Caco-2 (cell line): Measurements from ENCODE around the gene DUSP14. TPM values are rescaled to one million over a fixed set of nuclear protein-coding genes. Genes with fewer than 3 reads are reported as not detected.

ENCODE experiments used
- BruUV-seq: library from RNA; stranded (reverse); fragments of 400-500 nt; replicated peaks from 2 replicates; lab custom pipeline; 2021; lab: Mats Ljungman, UMichigan
- CTCF ChIA-PET: fragments of 300-600 bp; sonication (Branson Sonifier 250); formaldehyde crosslinking; loops from one replicate; lab custom pipeline; 2022; ENCODE audit warnings: antibody characterized with exemption; lab: Charles Lee
- POLR2A ChIA-PET: fragments of 300-600 bp; sonication (Branson Sonifier 250); formaldehyde crosslinking; loops from one replicate; lab custom pipeline; 2022; ENCODE audit warnings: antibody characterized with exemption; lab: Charles Lee
- DNase-seq, 2 experiments: peaks; one replicate each; pipeline versions ENCODE4 v3.0.0 to v3.0.0-alpha.2; 2020 to 2022
- H3K27me3 ChIP-seq: replicated peaks from 2 replicates; pipeline ENCODE4 v1.6.0; 2011; ENCODE audit warnings: low read length; ENCODE audit not compliant: control insufficient read depth, insufficient read depth
- H3K36me3 ChIP-seq: 2 replicates; pipeline ENCODE4 v1.5.1; 2011; ENCODE audit warnings: low read length; ENCODE audit not compliant: control insufficient read depth, insufficient read depth
- H3K4me1 ChIP-seq: fragments of 250-450 bp; sonication (Bioruptor Pico); 2 replicates; pipeline ENCODE4 v1.5.1; 2020; ENCODE audit warnings: mild to moderate bottlenecking
- H3K4me3 ChIP-seq: 2 replicates; pipeline ENCODE4 v1.5.1; 2011; ENCODE audit warnings: low read depth, mild to moderate bottlenecking, control low read depth, low read length
- H3K9me3 ChIP-seq: fragments of 250-450 bp; sonication (Bioruptor Pico); 2 replicates; pipeline ENCODE4 v1.5.1; 2020; ENCODE audit warnings: mild to moderate bottlenecking, moderate library complexity
- H3K27ac Mint-ChIP-seq: one replicate; pipeline ENCODE4 v1.8.0; 2022; ENCODE audit warnings: mixed read lengths; ENCODE audit not compliant: unreplicated experiment
- H3K27me3 Mint-ChIP-seq: one replicate; pipeline ENCODE4 v1.8.0; 2022; ENCODE audit warnings: mixed read lengths; ENCODE audit not compliant: insufficient read depth, unreplicated experiment
- H3K36me3 Mint-ChIP-seq: one replicate; pipeline ENCODE4 v1.8.0; 2022; ENCODE audit warnings: mild to moderate bottlenecking, mixed read lengths; ENCODE audit not compliant: insufficient read depth, unreplicated experiment
- H3K4me1 Mint-ChIP-seq: one replicate; pipeline ENCODE4 v1.8.0; 2022; ENCODE audit warnings: low read depth, mixed read lengths; ENCODE audit not compliant: unreplicated experiment
- H3K4me3 Mint-ChIP-seq: one replicate; pipeline ENCODE4 v1.8.0; 2022; ENCODE audit warnings: mild to moderate bottlenecking, moderate library complexity, mixed read lengths; ENCODE audit not compliant: unreplicated experiment
- H3K9me3 Mint-ChIP-seq: one replicate; pipeline ENCODE4 v1.8.0; 2022; ENCODE audit warnings: mixed read lengths; ENCODE audit not compliant: unreplicated experiment
- intact Hi-C: fragments of 100-400 bp; cut with micrococcal nuclease; formaldehyde crosslinking; loops from one replicate; pipeline ENCODE4 v1.10.0; 2022; ENCODE audit not compliant: unreplicated experiment
- total RNA-seq: library from RNA; stranded (reverse); gene quantifications from 2 replicates; pipeline ENCODE4 v1.2.3, GENCODE V29; 2022
- TF ChIP-seq, protein P1 (sequence below), 2 experiments: fragments of 200-600 bp in 1 of 2; IDR thresholded peaks; 1 replicate in 1 of 2; 2 replicates in 1 of 2; pipeline versions ENCODE4 v1.5.1 to v1.8.0; 2011 to 2022; ENCODE audit warnings: antibody characterized with exemption in 1 of 2, control low read depth in 1 of 2, inconsistent platforms in 1 of 2, low read depth in 1 of 2, low read length in 1 of 2, mild to moderate bottlenecking in 1 of 2, moderate library complexity in 1 of 2; ENCODE audit not compliant: insufficient read depth in 1 of 2, severe bottlenecking in 1 of 2, unreplicated experiment in 1 of 2

Gene DUSP14
- total RNA-seq, 1 experiment from 2014 or later: 32.5 TPM

DNA sequence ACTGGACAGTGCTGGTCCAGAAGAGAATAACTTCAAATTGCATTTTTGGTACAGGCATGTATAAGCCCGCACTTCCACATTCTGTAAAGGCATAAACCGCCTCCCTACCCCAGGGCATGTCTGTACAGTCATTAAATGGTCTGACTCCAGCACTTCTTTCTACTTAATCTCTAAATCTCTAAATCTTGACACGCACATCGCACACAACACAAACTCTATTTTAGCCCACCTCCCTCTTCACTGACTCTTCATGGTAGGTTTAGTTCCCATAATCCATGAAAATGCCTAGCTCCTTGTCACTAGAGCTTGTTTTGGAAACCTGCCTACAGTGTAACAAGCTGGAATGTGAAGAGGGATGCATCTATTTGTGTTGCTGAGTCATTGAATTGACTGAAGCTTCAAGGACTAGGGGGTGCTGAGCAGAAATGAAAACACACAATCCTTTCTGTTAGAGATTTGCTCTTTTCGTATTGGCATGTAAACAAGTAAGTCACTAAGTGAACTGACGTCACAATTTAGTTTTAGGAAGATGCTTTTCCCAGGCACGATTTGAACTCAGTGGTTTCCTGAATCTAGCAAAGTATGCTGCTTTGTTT lies 1.6 kb upstream of the DUSP14 start:
- no TSS peak for BruUV-seq
- POLR2A ChIA-PET: interaction anchor here (0.6 kb wide), 1 partner anchor 81 kb away, joined by 4 read pairs; the partner anchor contains the start of genes ACACA and TADA2A

DNA sequence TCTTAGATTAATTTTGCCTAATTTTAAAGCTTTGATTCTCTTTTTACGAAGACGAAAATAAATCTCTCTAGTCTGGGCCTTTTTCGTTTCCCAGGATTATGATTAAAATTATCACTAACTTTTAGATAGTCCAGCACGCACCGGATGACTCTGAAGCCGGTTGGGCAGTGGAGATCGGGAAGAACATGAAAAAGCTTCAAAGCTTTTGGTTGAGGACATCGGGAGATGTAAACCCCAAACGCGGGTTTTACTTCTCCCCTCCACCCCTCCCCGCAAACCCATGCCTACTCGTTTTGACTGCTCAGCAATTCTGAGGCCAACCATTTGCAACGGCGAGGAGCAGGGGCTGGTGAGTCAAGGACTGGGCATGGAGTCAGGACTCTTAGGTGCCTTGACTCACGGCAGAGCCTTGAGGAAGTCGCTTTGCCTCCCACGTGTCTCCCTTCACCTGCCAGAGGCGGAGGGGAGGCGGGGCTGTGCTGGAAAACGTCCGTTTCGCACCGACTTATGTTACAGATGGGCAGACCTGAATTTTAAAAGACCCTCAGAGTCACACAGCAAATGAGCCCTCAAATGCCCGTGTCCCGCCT lies 989 bp upstream of the DUSP14 start:
- no peaks in the 10 kb centered on the region for H3K27me3 ChIP-seq
- peak; percentile 83 to 88 for DNase-seq
- Mint-ChIP-seq H3K4me3 (peak overlapping the region; percentile 93), H3K36me3 (peaks cover 16% of the 10 kb centered on the region), H3K9me3 (no peaks in the 10 kb centered on the region), H3K4me1 (peaks cover 36% of the 10 kb centered on the region), H3K27me3 (no peaks in the 10 kb centered on the region), H3K27ac (peak overlapping the region; percentile 84)
- peak overlapping the region; percentile 63 for H3K4me3 ChIP-seq
- BruUV-seq: TSS peak; percentile 80
- H3K36me3 ChIP-seq: no peaks in the 10 kb centered on the region
- H3K9me3 ChIP-seq: no peaks in the 10 kb centered on the region
- intact Hi-C loops: loop anchor here (1.0 to 5.0 kb wide), 4 partner anchors 12 to 131 kb away; partner anchors contain the start of genes ACACA and TADA2A
- H3K4me1 ChIP-seq: peaks cover 14% of the 10 kb centered on the region
- POLR2A ChIA-PET: interaction anchor here (1.0 kb wide), 2 partner anchors 38 to 121 kb away, joined by 3 to 5 read pairs; partner anchors contain the start of gene SYNRG
- TF ChIP-seq, protein P1, sequence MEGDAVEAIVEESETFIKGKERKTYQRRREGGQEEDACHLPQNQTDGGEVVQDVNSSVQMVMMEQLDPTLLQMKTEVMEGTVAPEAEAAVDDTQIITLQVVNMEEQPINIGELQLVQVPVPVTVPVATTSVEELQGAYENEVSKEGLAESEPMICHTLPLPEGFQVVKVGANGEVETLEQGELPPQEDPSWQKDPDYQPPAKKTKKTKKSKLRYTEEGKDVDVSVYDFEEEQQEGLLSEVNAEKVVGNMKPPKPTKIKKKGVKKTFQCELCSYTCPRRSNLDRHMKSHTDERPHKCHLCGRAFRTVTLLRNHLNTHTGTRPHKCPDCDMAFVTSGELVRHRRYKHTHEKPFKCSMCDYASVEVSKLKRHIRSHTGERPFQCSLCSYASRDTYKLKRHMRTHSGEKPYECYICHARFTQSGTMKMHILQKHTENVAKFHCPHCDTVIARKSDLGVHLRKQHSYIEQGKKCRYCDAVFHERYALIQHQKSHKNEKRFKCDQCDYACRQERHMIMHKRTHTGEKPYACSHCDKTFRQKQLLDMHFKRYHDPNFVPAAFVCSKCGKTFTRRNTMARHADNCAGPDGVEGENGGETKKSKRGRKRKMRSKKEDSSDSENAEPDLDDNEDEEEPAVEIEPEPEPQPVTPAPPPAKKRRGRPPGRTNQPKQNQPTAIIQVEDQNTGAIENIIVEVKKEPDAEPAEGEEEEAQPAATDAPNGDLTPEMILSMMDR (IDR thresholded peaks at IDR 0.05; ENCODE audit: insufficient read depth in 1 of 2, low read depth in 1 of 2, low read length in 1 of 2, severe bottlenecking in 1 of 2, unreplicated experiment in 1 of 2): no peak
- CTCF ChIA-PET: interaction anchor here (1.0 to 1.1 kb wide), 2 partner anchors 69 to 115 kb away, joined by 6 read pairs; no protein-coding TSS in a partner anchor

More for the DNA sequence above, 1.6 kb upstream of the DUSP14 start:
- no peaks in the 10 kb centered on the region for H3K9me3 ChIP-seq
- peak in 1 of 2 experiments; percentile 63 for DNase-seq
- intact Hi-C loops: loop anchor here (2.0 to 5.0 kb wide), 3 partner anchors 37 to 131 kb away; partner anchors contain the start of genes ACACA and TADA2A
- H3K4me3 Mint-ChIP-seq: peak overlapping the region; percentile 93
- H3K4me1 Mint-ChIP-seq: peaks cover 42% of the 10 kb centered on the region
- no peaks in the 10 kb centered on the region for H3K27me3 Mint-ChIP-seq
- H3K4me1 ChIP-seq: peaks cover 19% of the 10 kb centered on the region
- no peaks in the 10 kb centered on the region for H3K36me3 ChIP-seq
- H3K9me3 Mint-ChIP-seq: no peaks in the 10 kb centered on the region
- peak overlapping the region; percentile 84 for H3K27ac Mint-ChIP-seq
- TF ChIP-seq, protein P1 (IDR thresholded peaks at IDR 0.05; ENCODE audit: insufficient read depth in 1 of 2, low read depth in 1 of 2, low read length in 1 of 2, severe bottlenecking in 1 of 2, unreplicated experiment in 1 of 2): no peak
- peaks cover 16% of the 10 kb centered on the region for H3K36me3 Mint-ChIP-seq
- H3K27me3 ChIP-seq: no peaks in the 10 kb centered on the region
- CTCF ChIA-PET: interaction anchor here (1.0 to 1.1 kb wide), 2 partner anchors 69 to 115 kb away, joined by 6 read pairs; no protein-coding TSS in a partner anchor
- peak overlapping the region; percentile 63 for H3K4me3 ChIP-seq

DNA sequence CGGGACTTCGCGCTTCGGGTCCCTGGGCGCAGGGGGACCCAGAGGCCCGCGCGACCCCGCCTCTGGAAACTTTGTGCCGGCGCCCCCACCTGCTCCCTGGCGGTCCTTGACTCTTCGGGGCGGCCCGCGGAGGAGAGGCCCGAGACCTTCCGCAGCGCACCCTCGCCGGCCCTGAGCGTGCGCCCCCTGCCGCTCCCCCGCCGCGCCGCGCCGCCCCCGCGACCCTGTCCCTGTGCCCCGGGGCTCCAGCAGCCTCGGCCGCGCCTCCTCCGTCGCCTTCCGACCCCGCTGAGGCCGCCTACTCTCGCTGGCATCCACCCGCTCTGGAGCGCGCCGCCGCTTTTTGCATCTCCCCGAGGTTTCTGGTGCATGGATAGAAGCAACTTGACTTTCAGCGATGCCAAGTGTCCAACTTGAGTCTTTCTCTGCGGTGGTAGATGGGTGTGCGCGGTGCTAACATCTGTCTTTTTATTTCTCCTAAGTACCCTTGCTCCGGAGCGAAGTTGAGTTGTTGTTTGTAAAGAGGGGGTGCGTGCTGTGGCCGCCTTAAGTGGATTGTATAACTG lies 414 bp downstream of the DUSP14 start:
- H3K4me3 Mint-ChIP-seq: peak overlapping the region; percentile 93
- peaks cover 22% of the 10 kb centered on the region for H3K36me3 Mint-ChIP-seq
- DNase-seq: peak; percentile 76 to 87
- no peaks in the 10 kb centered on the region for H3K9me3 Mint-ChIP-seq
- intact Hi-C loops: no loop called here
- ChIA-PET CTCF (no interaction called here), POLR2A (interaction anchor here (0.5 to 1.0 kb wide), 7 partner anchors 13 to 290 kb away, joined by 3 to 6 read pairs (median 3); partner anchors contain the start of genes ACACA, SYNRG and TADA2A)
- H3K27ac Mint-ChIP-seq: peak overlapping the region; percentile 78
- Histone ChIP-seq H3K36me3 (no peaks in the 10 kb centered on the region), H3K27me3 (no peaks in the 10 kb centered on the region), H3K4me1 (peaks cover 22% of the 10 kb centered on the region), H3K4me3 (peak overlapping the region; percentile 65), H3K9me3 (no peaks in the 10 kb centered on the region)
- H3K4me1 Mint-ChIP-seq: peaks cover 45% of the 10 kb centered on the region
- no TSS peak for BruUV-seq
- TF ChIP-seq, protein P1 (IDR thresholded peaks at IDR 0.05; ENCODE audit: insufficient read depth in 1 of 2, low read depth in 1 of 2, low read length in 1 of 2, severe bottlenecking in 1 of 2, unreplicated experiment in 1 of 2): peak in 1 of 2 experiments; percentile 51
- H3K27me3 Mint-ChIP-seq: no peaks in the 10 kb centered on the region
